NT2/D1 (cell line): ENCODE measurements around the gene TMEM217.

Experiments
- SUZ12 ChIP-seq: IDR thresholded peaks from 2 replicates; pipeline ENCODE4 v1.6.1; 2011; ENCODE audit not compliant: insufficient read length, insufficient read depth; ENCODE audit errors: extremely low read depth
- YY1 ChIP-seq: IDR thresholded peaks from 2 replicates; pipeline ENCODE4 v1.6.1; 2011; ENCODE audit not compliant: insufficient read length, insufficient read depth
- ZNF274 ChIP-seq: IDR thresholded peaks from 2 replicates; pipeline ENCODE4 v1.6.1; 2011; ENCODE audit warnings: mild to moderate bottlenecking, low read depth, low read length

DNA sequence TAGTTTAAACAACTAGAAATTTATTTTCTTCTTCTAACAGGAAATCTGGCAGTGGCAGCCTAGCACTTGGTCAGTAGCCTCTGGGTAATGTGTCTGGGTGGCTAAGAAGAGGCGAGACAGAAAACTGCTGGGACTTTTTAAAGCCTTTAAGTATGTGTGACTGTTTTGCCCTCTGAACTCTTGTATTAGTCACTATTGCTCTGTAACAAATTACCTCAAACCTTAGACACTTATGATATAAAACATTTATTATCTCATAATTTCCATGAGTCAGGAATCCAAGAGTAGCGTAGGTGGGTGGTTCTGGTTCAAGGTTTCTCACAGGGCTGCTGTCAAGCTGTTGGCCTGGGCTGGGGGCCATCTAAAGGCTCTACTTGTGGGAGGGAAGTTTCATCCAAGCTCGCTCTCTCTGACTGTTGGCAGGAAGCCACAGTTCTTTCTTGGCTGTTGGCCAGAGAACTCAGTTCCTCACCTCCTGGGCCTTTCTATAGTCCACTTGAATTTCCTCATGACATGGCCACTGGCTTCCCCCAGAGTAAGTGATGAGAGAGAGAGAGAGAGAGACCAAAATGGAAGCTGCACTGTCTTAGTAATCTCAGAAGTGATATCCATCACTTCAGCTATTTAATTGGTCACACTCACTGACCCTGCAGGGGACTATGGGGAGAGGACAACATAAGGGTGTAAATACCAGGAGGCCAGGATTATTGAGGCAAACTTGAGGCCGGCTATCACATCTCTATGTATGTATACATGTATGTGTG is 17.8 kb downstream of the TMEM217 start:
- no peak for TF ChIP-seq YY1
- no peak for TF ChIP-seq SUZ12
- TF ChIP-seq ZNF274: no peak
